ENCODE measurements around the gene MMP20.

- TF ChIP-seq NR3C1 (CRISPR knock-in tag; conservative IDR thresholded peaks at IDR 0.05; ENCODE audit: low read depth), result no peak
- TF ChIP-seq CREB1 (CRISPR knock-in tag; IDR thresholded peaks at IDR 0.05), result no peak
- TF ChIP-seq CTCF (IDR thresholded peaks at IDR 0.05), result no peak
- TF ChIP-seq MAX (CRISPR knock-in tag; IDR thresholded peaks at IDR 0.05), result no peak
- TF ChIP-seq SP1 (CRISPR knock-in tag; conservative IDR thresholded peaks at IDR 0.05), result no peak
- no peak for TF ChIP-seq ZNF138 (CRISPR knock-in tag; conservative IDR thresholded peaks at IDR 0.05)
- TF ChIP-seq ELF4 (CRISPR knock-in tag; IDR thresholded peaks at IDR 0.05; ENCODE audit: low read depth), result no peak
- TF ChIP-seq NR2C2 (CRISPR knock-in tag; IDR thresholded peaks at IDR 0.05), result no peak
- TF ChIP-seq ZNF423 (CRISPR knock-in tag; IDR thresholded peaks at IDR 0.05), result no peak
- no peak for TF ChIP-seq SMAD4 (CRISPR knock-in tag; IDR thresholded peaks at IDR 0.05)
- no peak for TF ChIP-seq TCF7 (CRISPR knock-in tag; IDR thresholded peaks at IDR 0.05; ENCODE audit: low read depth)
- no peak for TF ChIP-seq E2F1 (CRISPR knock-in tag; IDR thresholded peaks at IDR 0.05)
- TF ChIP-seq ATF6 (CRISPR knock-in tag; IDR thresholded peaks at IDR 0.05), result no peak
Observed at GRCh38 chr11:102643941-102644340, 18.8 kb upstream of the MMP20 start.
